Neural progenitor cell (in vitro differentiated cells): ENCODE measurements around the gene MVK.

Experiments used
- EZH2phosphoT487 ChIP-seq: fragments of 200-600 bp; sonication (generic); IDR thresholded peaks from 2 replicates; pipeline ENCODE4 v1.6.1; 2017; ENCODE audit warnings: antibody characterized with exemption
- TF ChIP-seq, protein P1 (sequence below): fragments of 200-600 bp; sonication (generic); IDR thresholded peaks from 2 replicates; pipeline ENCODE4 v1.5.1; 2017; ENCODE audit warnings: antibody characterized with exemption, mild to moderate bottlenecking

DNA sequence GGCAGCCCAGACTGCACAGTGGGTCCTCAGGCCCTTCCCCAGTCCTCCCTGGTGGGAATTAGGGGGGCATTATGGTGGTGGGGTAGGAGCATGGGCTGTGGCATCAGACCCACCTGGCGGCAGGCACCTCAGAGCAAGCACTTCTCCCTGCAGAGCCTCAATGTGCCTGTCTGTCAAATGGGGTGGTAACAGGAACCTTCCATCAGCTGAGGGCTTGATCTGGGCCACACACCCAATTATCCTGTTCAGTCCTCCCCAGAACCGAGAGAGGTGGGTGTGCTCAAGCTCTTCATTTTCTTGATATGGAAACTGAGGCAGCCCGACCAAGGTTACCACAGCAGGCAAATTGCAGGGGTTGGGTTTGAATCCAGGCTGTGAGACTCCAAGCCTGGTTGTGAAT lies 38.4 kb downstream of the MVK start:
- TF ChIP-seq, protein P1, sequence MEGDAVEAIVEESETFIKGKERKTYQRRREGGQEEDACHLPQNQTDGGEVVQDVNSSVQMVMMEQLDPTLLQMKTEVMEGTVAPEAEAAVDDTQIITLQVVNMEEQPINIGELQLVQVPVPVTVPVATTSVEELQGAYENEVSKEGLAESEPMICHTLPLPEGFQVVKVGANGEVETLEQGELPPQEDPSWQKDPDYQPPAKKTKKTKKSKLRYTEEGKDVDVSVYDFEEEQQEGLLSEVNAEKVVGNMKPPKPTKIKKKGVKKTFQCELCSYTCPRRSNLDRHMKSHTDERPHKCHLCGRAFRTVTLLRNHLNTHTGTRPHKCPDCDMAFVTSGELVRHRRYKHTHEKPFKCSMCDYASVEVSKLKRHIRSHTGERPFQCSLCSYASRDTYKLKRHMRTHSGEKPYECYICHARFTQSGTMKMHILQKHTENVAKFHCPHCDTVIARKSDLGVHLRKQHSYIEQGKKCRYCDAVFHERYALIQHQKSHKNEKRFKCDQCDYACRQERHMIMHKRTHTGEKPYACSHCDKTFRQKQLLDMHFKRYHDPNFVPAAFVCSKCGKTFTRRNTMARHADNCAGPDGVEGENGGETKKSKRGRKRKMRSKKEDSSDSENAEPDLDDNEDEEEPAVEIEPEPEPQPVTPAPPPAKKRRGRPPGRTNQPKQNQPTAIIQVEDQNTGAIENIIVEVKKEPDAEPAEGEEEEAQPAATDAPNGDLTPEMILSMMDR = no peak
- no peak for TF ChIP-seq EZH2phosphoT487
